HepG2 (cell line): ENCODE measurements around the gene GSS. TPM values are rescaled to one million over a fixed set of nuclear protein-coding genes. Genes with fewer than 3 reads are reported as not detected.

Source experiments
- AHR ChIP-seq: IDR thresholded peaks from 2 replicates; pipeline ENCODE4 v1.6.1; 2018; ENCODE audit warnings: missing genetic modification reagents, missing compliant biosample characterization
- BRCA1 ChIP-seq: sonication (generic); formaldehyde crosslinking; IDR thresholded peaks from 2 replicates; pipeline ENCODE4 v1.4.0; 2020; ENCODE audit warnings: missing genetic modification reagents
- CBX5 ChIP-seq: sonication (generic); formaldehyde crosslinking; IDR thresholded peaks from 2 replicates; pipeline ENCODE4 v1.4.0; 2020; ENCODE audit warnings: missing genetic modification reagents, borderline replicate concordance
- EZH2 ChIP-seq: conservative IDR thresholded peaks from 2 replicates; pipeline ENCODE4 v1.6.1; 2012; ENCODE audit warnings: mild to moderate bottlenecking, low read depth, low read length, moderate library complexity
- GABPB1 ChIP-seq: IDR thresholded peaks from 2 replicates; pipeline ENCODE4 v1.6.1; 2016; ENCODE audit warnings: mild to moderate bottlenecking, missing genetic modification reagents, moderate library complexity, missing compliant biosample characterization
- ISX ChIP-seq: sonication (generic); formaldehyde crosslinking; conservative IDR thresholded peaks from 2 replicates; pipeline ENCODE4 v1.5.0; 2020; ENCODE audit warnings: missing genetic modification reagents
- KDM5B ChIP-seq: sonication (generic); formaldehyde crosslinking; IDR thresholded peaks from 2 replicates; pipeline ENCODE4 v1.4.0; 2020; ENCODE audit warnings: missing genetic modification reagents, mild to moderate bottlenecking, borderline replicate concordance
- KDM6A ChIP-seq: IDR thresholded peaks from 2 replicates; pipeline ENCODE4 v1.6.1; 2016; ENCODE audit warnings: low read depth
- MAFK ChIP-seq, 2 experiments: IDR thresholded peaks in 1 of 2; conservative IDR thresholded peaks in 1 of 2; 2 replicates each; pipeline ENCODE4 v1.6.1; 2011; ENCODE audit warnings: improper control_type of control experiment in 2 of 2, low read length in 2 of 2
- ONECUT2 ChIP-seq: sonication (generic); formaldehyde crosslinking; IDR thresholded peaks from 2 replicates; pipeline ENCODE4 v1.4.0; 2020; ENCODE audit warnings: missing genetic modification reagents
- TBP ChIP-seq: sonication (generic); formaldehyde crosslinking; IDR thresholded peaks from 2 replicates; pipeline ENCODE4 v1.5.0; 2020; ENCODE audit warnings: missing genetic modification reagents
- TMF1 ChIP-seq: sonication (generic); formaldehyde crosslinking; IDR thresholded peaks from 2 replicates; pipeline ENCODE4 v1.8.1; 2022; ENCODE audit warnings: low read depth, missing genetic modification reagents
- TOPORS ChIP-seq: sonication (generic); formaldehyde crosslinking; IDR thresholded peaks from 2 replicates; pipeline ENCODE4 v1.8.0; 2023; ENCODE audit warnings: mild to moderate bottlenecking, missing genetic modification reagents
- ZBTB37 ChIP-seq: sonication (generic); formaldehyde crosslinking; IDR thresholded peaks from 2 replicates; pipeline ENCODE4 v1.4.0; 2020; ENCODE audit warnings: mild to moderate bottlenecking, missing genetic modification reagents
- ZMYM4 ChIP-seq: sonication (generic); formaldehyde crosslinking; IDR thresholded peaks from 2 replicates; pipeline ENCODE4 v1.8.1; 2023; ENCODE audit warnings: mild to moderate bottlenecking, missing genetic modification reagents
- ZNF207 ChIP-seq: fragments of 450-650 bp; IDR thresholded peaks from 2 replicates; pipeline ENCODE4 v1.6.1; 2016; ENCODE audit warnings: antibody characterized with exemption, borderline replicate concordance
- ZNF230 ChIP-seq: sonication (generic); formaldehyde crosslinking; IDR thresholded peaks from 2 replicates; pipeline ENCODE4 v1.4.0; 2020; ENCODE audit warnings: mild to moderate bottlenecking, missing genetic modification reagents
- ZNF232 ChIP-seq: sonication (generic); formaldehyde crosslinking; IDR thresholded peaks from 2 replicates; pipeline ENCODE4 v1.4.0; 2020; ENCODE audit warnings: missing genetic modification reagents, borderline replicate concordance
- ZNF275 ChIP-seq: sonication (generic); formaldehyde crosslinking; IDR thresholded peaks from 2 replicates; pipeline ENCODE4 v1.8.0; 2022; ENCODE audit warnings: missing genetic modification reagents, mild to moderate bottlenecking, inconsistent platforms, borderline replicate concordance
- ZNF549 ChIP-seq: sonication (generic); formaldehyde crosslinking; IDR thresholded peaks from 2 replicates; pipeline ENCODE4 v1.5.0; 2020; ENCODE audit warnings: missing genetic modification reagents
- ZNF557 ChIP-seq: sonication (generic); formaldehyde crosslinking; IDR thresholded peaks from 2 replicates; pipeline ENCODE4 v1.4.0; 2020; ENCODE audit warnings: missing genetic modification reagents
- ZNF589 ChIP-seq: sonication (generic); formaldehyde crosslinking; conservative IDR thresholded peaks from 2 replicates; pipeline ENCODE4 v1.8.0; 2022; ENCODE audit warnings: mild to moderate bottlenecking, moderate library complexity, missing genetic modification reagents
- polyA plus RNA-seq, 8 experiments: library from polyadenylated mRNA; depleted of rRNA in 3 of 8; stranded (reverse) in 7 of 8; unstranded in 1 of 8; fragments of >200 nt; fragmentation: Illumina TruSeq in 4 of 8; extraction: Trizol in 4 of 8; gene quantifications; 2 replicates each; pipeline versions ENCODE4 v1.2.1 to v1.2.3, GENCODE V29; 2011 to 2016; ENCODE audit warnings: low read depth in 4 of 8, missing spikeins in 1 of 8, mixed read lengths in 1 of 8; ENCODE audit not compliant: insufficient read depth in 1 of 8
- total RNA-seq, 5 experiments: library from RNA; depleted of rRNA; stranded (reverse); fragments of >200 nt; fragmentation: Illumina TruSeq; extraction: Trizol; gene quantifications; 2 replicates each; pipeline ENCODE4 v1.2.3, GENCODE V29; 2016; ENCODE audit warnings: low read depth in 1 of 5

Gene GSS
- total and polyA plus RNA-seq, 2 of the 13 experiments (the other 11 are each of a cell fraction or from before 2014, with no cell fraction given) = 80.1 to 102 TPM

- TF ChIP-seq BRCA1 (CRISPR knock-in tag) = peak; percentile 68; the same call in 1 of the 2 replicates
- 0 out of 2 replicates have a peak, but pooled peaks have one; percentile 54 for TF ChIP-seq ISX (CRISPR knock-in tag)
- no peak; a peak in 1 of 4 replicates for TF ChIP-seq MAFK (conservative IDR thresholded peaks at IDR 0.05 in 1 of 2, IDR thresholded peaks at IDR 0.05 in 1 of 2; ENCODE audit: low read length in 2 of 2)
- peak; percentile 93; the same call in 1 of the 2 replicates for TF ChIP-seq ZNF232
- TF ChIP-seq TOPORS (CRISPR knock-in tag) = peak; percentile 92
- TF ChIP-seq GABPB1 = peak; percentile 89
- peak; percentile 99 for TF ChIP-seq KDM5B (CRISPR knock-in tag)
- no peak for TF ChIP-seq TBP (CRISPR knock-in tag)
- TF ChIP-seq TMF1 = peak; percentile 61
- TF ChIP-seq KDM6A (CRISPR knock-in tag) = peak; percentile 75; the same call in 1 of the 2 replicates
- peak; percentile 99 for TF ChIP-seq ZMYM4 (CRISPR knock-in tag)
- peak; percentile 95 for TF ChIP-seq ONECUT2 (CRISPR knock-in tag)
- TF ChIP-seq CBX5 (CRISPR knock-in tag) = peak; percentile 93; the same call in 1 of the 2 replicates
- no peak for TF ChIP-seq ZNF207
- TF ChIP-seq ZNF230 (CRISPR knock-in tag) = peak; percentile 99
- peak; percentile 93 for TF ChIP-seq AHR
- TF ChIP-seq ZNF549 (CRISPR knock-in tag) = no peak
- no peak for TF ChIP-seq EZH2
- peak; percentile 99 for TF ChIP-seq ZNF589 (CRISPR knock-in tag)
- 0 out of 2 replicates have a peak, but pooled peaks have one; percentile 32 for TF ChIP-seq ZBTB37
- peak; percentile 89; the same call in 1 of the 2 replicates for TF ChIP-seq ZNF557
- TF ChIP-seq ZNF275 (CRISPR knock-in tag) = peak; percentile 99
Observed at GRCh38 chr20:34955231-34956040, at the start of gene GSS, which contains the start of gene MYH7B (continued).
